ENCODE data around the gene PTPRT. TPM values are rescaled to one million over a fixed set of nuclear protein-coding genes. Genes with fewer than 3 reads are reported as not detected.

PTPRT gene
- total and polyA plus RNA-seq, 2 of the 4 experiments (the other 2 are of a cell fraction): not detected

DNA sequence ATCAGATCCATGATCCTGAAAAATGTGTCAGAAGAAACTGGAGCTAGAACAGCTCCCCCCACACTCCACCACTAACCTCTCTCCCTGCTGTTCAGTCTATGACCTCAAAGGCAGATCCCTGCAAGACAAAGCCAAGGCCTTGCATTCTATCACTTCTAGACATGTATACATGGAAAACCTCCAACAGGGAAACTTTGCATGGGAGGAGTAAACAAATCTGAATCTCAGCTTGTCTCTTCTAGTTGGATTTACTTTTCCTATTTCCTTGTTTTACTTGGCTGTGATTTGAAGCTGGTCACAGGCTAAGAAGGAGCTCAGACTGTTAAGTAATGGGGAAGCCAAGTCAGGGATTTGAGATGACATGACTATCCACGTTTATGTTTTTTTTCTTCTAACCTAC lies 1114.8 kb downstream of the PTPRT start:
- no peak overlapping the region for H2BK5ac ChIP-seq (ENCODE audit: low read depth, low read length, poor library complexity, severe bottlenecking)
- intact Hi-C loops (cut with micrococcal nuclease): no loop called here
- H2AK5ac ChIP-seq (ENCODE audit: low read depth, low read length): no peak overlapping the region
- H3K27ac ChIP-seq (ENCODE audit: insufficient read depth, low read length): no peak overlapping the region
- H3K4me3 ChIP-seq (ENCODE audit: insufficient read depth, low read depth, low read length): no peak overlapping the region
- H2BK15ac ChIP-seq (ENCODE audit: low read depth, low read length): no peak overlapping the region
- DNase-seq: no peak
- in situ Hi-C loops (cut with MboI; ENCODE audit: low sequenced_read_pairs): no loop called here
- no peaks in the 10 kb centered on the region for H3K27me3 ChIP-seq (ENCODE audit: control insufficient read depth, insufficient read depth, low read length)
- POLR2A ChIA-PET (ENCODE audit: unreplicated experiment): no interaction called here
- WGBS, 2 experiments (ENCODE audit: extremely low coverage in 2 of 2, insufficient read length in 1 of 2): no CpG with 5 or more reads among the region's 1 CpG
- no peaks in the 10 kb centered on the region for H3K79me1 ChIP-seq (ENCODE audit: low read depth in 1 of 2, low read length in 2 of 2)
- CTCF ChIA-PET: no interaction called here
- H3K36me3 ChIP-seq (ENCODE audit: control insufficient read depth, insufficient read depth, low read length): no peaks in the 10 kb centered on the region
- H2AFZ ChIP-seq (replicated peaks; ENCODE audit: low read length, poor library complexity): no peak overlapping the region
- no peak overlapping the region for H3K4ac ChIP-seq (ENCODE audit: low read depth, low read length)
- H4K5ac ChIP-seq (ENCODE audit: low read depth, low read length): no peak overlapping the region
- no peak overlapping the region for H3K23ac ChIP-seq (ENCODE audit: low read depth, low read length)
- H3K14ac ChIP-seq (replicated peaks; ENCODE audit: low read depth, low read length): no peak overlapping the region
- H3K18ac ChIP-seq (ENCODE audit: low read depth, low read length): no peak overlapping the region
- no peak overlapping the region for H2AK9ac ChIP-seq (replicated peaks; ENCODE audit: low read depth, low read length, poor library complexity)
- BruUV-seq (replicated peaks): no TSS peak
- no peak overlapping the region for H3K56ac ChIP-seq (ENCODE audit: extremely low read depth, insufficient read depth, low read length)
- no peak overlapping the region for H3K4me2 ChIP-seq (ENCODE audit: low read depth, low read length)
- H2BK20ac ChIP-seq (ENCODE audit: low read depth, low read length): no peak overlapping the region
- TF ChIP-seq, protein P1, sequence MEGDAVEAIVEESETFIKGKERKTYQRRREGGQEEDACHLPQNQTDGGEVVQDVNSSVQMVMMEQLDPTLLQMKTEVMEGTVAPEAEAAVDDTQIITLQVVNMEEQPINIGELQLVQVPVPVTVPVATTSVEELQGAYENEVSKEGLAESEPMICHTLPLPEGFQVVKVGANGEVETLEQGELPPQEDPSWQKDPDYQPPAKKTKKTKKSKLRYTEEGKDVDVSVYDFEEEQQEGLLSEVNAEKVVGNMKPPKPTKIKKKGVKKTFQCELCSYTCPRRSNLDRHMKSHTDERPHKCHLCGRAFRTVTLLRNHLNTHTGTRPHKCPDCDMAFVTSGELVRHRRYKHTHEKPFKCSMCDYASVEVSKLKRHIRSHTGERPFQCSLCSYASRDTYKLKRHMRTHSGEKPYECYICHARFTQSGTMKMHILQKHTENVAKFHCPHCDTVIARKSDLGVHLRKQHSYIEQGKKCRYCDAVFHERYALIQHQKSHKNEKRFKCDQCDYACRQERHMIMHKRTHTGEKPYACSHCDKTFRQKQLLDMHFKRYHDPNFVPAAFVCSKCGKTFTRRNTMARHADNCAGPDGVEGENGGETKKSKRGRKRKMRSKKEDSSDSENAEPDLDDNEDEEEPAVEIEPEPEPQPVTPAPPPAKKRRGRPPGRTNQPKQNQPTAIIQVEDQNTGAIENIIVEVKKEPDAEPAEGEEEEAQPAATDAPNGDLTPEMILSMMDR (conservative IDR thresholded peaks at IDR 0.05; ENCODE audit: low read depth, low read length): no peak
- TF ChIP-seq CHD1 (IDR thresholded peaks at IDR 0.05; ENCODE audit: low read depth, low read length) (no peak), MXI1 (IDR thresholded peaks at IDR 0.05; ENCODE audit: borderline replicate concordance, low read depth, low read length) (no peak), MAFK (IDR thresholded peaks at IDR 0.05; ENCODE audit: low read depth, low read length) (no peak)
- no peaks in the 10 kb centered on the region for H4K20me1 ChIP-seq (ENCODE audit: insufficient read depth, low read length)
- dilution Hi-C loops (cut with HindIII; ENCODE audit: low sequenced_read_pairs, unreplicated experiment): no loop called here
- H3K9me3 ChIP-seq (ENCODE audit: control insufficient read depth, insufficient read depth, low read length): peaks cover 30% of the 10 kb centered on the region
- H3K4me1 ChIP-seq (ENCODE audit: control insufficient read depth, insufficient read depth, low read length): no peaks in the 10 kb centered on the region
- no peak overlapping the region for H4K91ac ChIP-seq (ENCODE audit: insufficient read depth, low read depth, low read length)
- no peak overlapping the region for H2BK120ac ChIP-seq (ENCODE audit: low read depth, low read length)
- ATAC-seq (ENCODE audit: low read depth): no peak
- no peak overlapping the region for H4K8ac ChIP-seq (ENCODE audit: low read depth in 2 of 2, low read length in 2 of 2)
- H3K9ac ChIP-seq (ENCODE audit: low read depth, low read length): no peak overlapping the region
- no peaks in the 10 kb centered on the region for H3K9me1 ChIP-seq (ENCODE audit: insufficient read depth, low read length)

Measured in IMR-90 (cell line).